Neuron (in vitro differentiated cells): ENCODE results near the gene ENC1.
A peak's percentile ranks its signal among the peaks of the same experiment; 100 is the strongest.

Experiments
- H2AFZ ChIP-seq: one replicate; pipeline ENCODE4 v1.6.1; 2013; ENCODE audit warnings: low read depth, mild to moderate bottlenecking, inconsistent platforms, low read length, moderate library complexity
- H3K27me3 ChIP-seq: one replicate; pipeline ENCODE4 v1.6.1; 2013; ENCODE audit warnings: low read length; ENCODE audit not compliant: insufficient read depth
- H3K36me3 ChIP-seq: one replicate; pipeline ENCODE4 v1.6.1; 2013; ENCODE audit warnings: low read length; ENCODE audit not compliant: insufficient read depth
- H3K4me1 ChIP-seq: one replicate; pipeline ENCODE4 v1.6.1; 2013; ENCODE audit warnings: low read length; ENCODE audit not compliant: insufficient read depth
- H3K4me3 ChIP-seq: 2 replicates; pipeline ENCODE4 v1.5.1; 2013; ENCODE audit warnings: mild to moderate bottlenecking, low read length, moderate library complexity
- H3K9me3 ChIP-seq: one replicate; pipeline ENCODE4 v1.6.1; 2013; ENCODE audit warnings: low read length

The ENC1 gene

GRCh38 chr5:74649421-74649973 lies 9.0 kb upstream of the ENC1 start:
- peak overlapping the region; percentile 8 for H2AFZ ChIP-seq
- H3K27me3 ChIP-seq, result no peaks in the 10 kb centered on the region
- H3K9me3 ChIP-seq, result no peaks in the 10 kb centered on the region
- H3K4me3 ChIP-seq, result no peak overlapping the region
- H3K4me1 ChIP-seq, result peaks cover 10% of the 10 kb centered on the region
- H3K36me3 ChIP-seq, result no peaks in the 10 kb centered on the region

- H3K27me3 ChIP-seq, result no peaks in the 10 kb centered on the region
- H2AFZ ChIP-seq, result peak overlapping the region; percentile 8
- peaks cover 10% of the 10 kb centered on the region for H3K4me1 ChIP-seq
- no peaks in the 10 kb centered on the region for H3K9me3 ChIP-seq
- peak overlapping the region; percentile 24 for H3K4me3 ChIP-seq
- no peaks in the 10 kb centered on the region for H3K36me3 ChIP-seq
Measured at GRCh38 chr5:74648835-74649293, 8.3 kb upstream of the ENC1 start.

GRCh38 chr5:74647096-74647495 lies 6.6 kb upstream of the ENC1 start:
- Histone ChIP-seq H3K9me3 (no peaks in the 10 kb centered on the region), H3K4me3 (no peak overlapping the region), H3K4me1 (peaks cover 17% of the 10 kb centered on the region), H3K36me3 (no peaks in the 10 kb centered on the region), H3K27me3 (no peaks in the 10 kb centered on the region), H2AFZ (peak overlapping the region; percentile 41)

- no peaks in the 10 kb centered on the region for H3K27me3 ChIP-seq
- H3K4me3 ChIP-seq, result no peak overlapping the region
- no peaks in the 10 kb centered on the region for H3K36me3 ChIP-seq
- peaks cover 16% of the 10 kb centered on the region for H3K4me1 ChIP-seq
- H2AFZ ChIP-seq, result no peak overlapping the region
- H3K9me3 ChIP-seq, result no peaks in the 10 kb centered on the region
Measured at GRCh38 chr5:74643111-74643562, 2.6 kb upstream of the ENC1 start.

- H3K36me3 ChIP-seq, result no peaks in the 10 kb centered on the region
- H3K4me3 ChIP-seq, result no peak overlapping the region
- no peaks in the 10 kb centered on the region for H3K9me3 ChIP-seq
- peak overlapping the region; percentile 71 for H2AFZ ChIP-seq
- peaks cover 22% of the 10 kb centered on the region for H3K4me1 ChIP-seq
- no peaks in the 10 kb centered on the region for H3K27me3 ChIP-seq
Measured at GRCh38 chr5:74642543-74642863, 2.0 kb upstream of the ENC1 start.

- Histone ChIP-seq H2AFZ (peak overlapping the region; percentile 71), H3K27me3 (no peaks in the 10 kb centered on the region), H3K36me3 (no peaks in the 10 kb centered on the region), H3K4me1 (peaks cover 28% of the 10 kb centered on the region), H3K9me3 (no peaks in the 10 kb centered on the region), H3K4me3 (peak overlapping the region; percentile 79)
Measured at GRCh38 chr5:74641735-74642542, 1.4 kb upstream of the ENC1 start.

GRCh38 chr5:74640954-74641734 lies 616 bp upstream of the ENC1 start:
- H3K36me3 ChIP-seq, result peaks cover 7% of the 10 kb centered on the region
- peak overlapping the region; percentile 79 for H3K4me3 ChIP-seq
- H2AFZ ChIP-seq, result peak overlapping the region; percentile 71
- H3K27me3 ChIP-seq, result no peaks in the 10 kb centered on the region
- peaks cover 36% of the 10 kb centered on the region for H3K4me1 ChIP-seq
- no peaks in the 10 kb centered on the region for H3K9me3 ChIP-seq

GRCh38 chr5:74639807-74640449 lies 600 bp downstream of the ENC1 start:
- Histone ChIP-seq H3K36me3 (peaks cover 19% of the 10 kb centered on the region), H3K27me3 (no peaks in the 10 kb centered on the region), H3K4me1 (peaks cover 43% of the 10 kb centered on the region), H3K4me3 (peak overlapping the region; percentile 79), H3K9me3 (no peaks in the 10 kb centered on the region), H2AFZ (no peak overlapping the region)

GRCh38 chr5:74638970-74639806 lies 1.3 kb downstream of the ENC1 start:
- Histone ChIP-seq H3K27me3 (no peaks in the 10 kb centered on the region), H2AFZ (no peak overlapping the region), H3K4me1 (peaks cover 49% of the 10 kb centered on the region), H3K9me3 (peaks cover 2% of the 10 kb centered on the region), H3K4me3 (peak overlapping the region; percentile 79), H3K36me3 (peaks cover 25% of the 10 kb centered on the region)

- H3K36me3 ChIP-seq, result peaks cover 28% of the 10 kb centered on the region
- no peaks in the 10 kb centered on the region for H3K27me3 ChIP-seq
- H3K4me1 ChIP-seq, result peaks cover 53% of the 10 kb centered on the region
- peak overlapping the region; percentile 79 for H3K4me3 ChIP-seq
- no peak overlapping the region for H2AFZ ChIP-seq
- peaks cover 2% of the 10 kb centered on the region for H3K9me3 ChIP-seq
Measured at GRCh38 chr5:74638544-74638969, 2.0 kb downstream of the ENC1 start.

- H3K36me3 ChIP-seq, result peaks cover 48% of the 10 kb centered on the region
- no peak overlapping the region for H2AFZ ChIP-seq
- H3K4me3 ChIP-seq, result peak overlapping the region; percentile 79
- peaks cover 54% of the 10 kb centered on the region for H3K4me1 ChIP-seq
- no peaks in the 10 kb centered on the region for H3K27me3 ChIP-seq
- H3K9me3 ChIP-seq, result peaks cover 2% of the 10 kb centered on the region
Measured at GRCh38 chr5:74636552-74636951, 4.0 kb downstream of the ENC1 start.

- Histone ChIP-seq H3K4me3 (no peak overlapping the region), H3K27me3 (no peaks in the 10 kb centered on the region), H3K36me3 (peaks cover 52% of the 10 kb centered on the region), H2AFZ (no peak overlapping the region), H3K9me3 (peaks cover 2% of the 10 kb centered on the region), H3K4me1 (peaks cover 56% of the 10 kb centered on the region)
Measured at GRCh38 chr5:74636149-74636548, 4.4 kb downstream of the ENC1 start.
